ENCODE results near the gene SNX11.

The SNX11 gene

DNA sequence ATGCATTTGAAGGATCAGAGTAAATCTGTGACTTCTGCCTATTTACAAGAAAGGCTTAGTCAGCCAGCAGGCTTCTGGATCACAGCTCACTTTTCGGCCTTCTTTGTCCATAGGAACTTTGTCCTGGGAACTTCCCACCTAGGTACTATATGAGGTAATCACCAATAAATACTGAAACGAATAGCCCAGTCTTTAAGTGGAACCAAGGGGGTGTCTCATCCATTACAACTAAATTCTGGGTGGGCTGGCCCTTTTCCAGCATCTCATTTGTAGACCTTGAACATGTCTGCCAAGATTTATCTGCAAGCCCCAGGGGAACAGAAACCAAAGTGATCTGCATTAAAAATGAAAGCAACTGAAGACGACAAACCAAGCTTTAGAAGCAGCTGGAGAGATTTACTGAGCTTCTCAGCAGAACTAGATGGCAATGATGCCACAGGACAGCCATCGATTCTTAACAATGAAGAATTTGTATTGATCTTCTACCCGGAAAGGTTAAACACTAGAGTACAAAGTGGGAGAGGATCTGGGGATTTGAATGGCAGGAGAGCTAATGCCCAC lies 55.5 kb downstream of the SNX11 start:
- no peak for DNase-seq

GRCh38 chr17:48163809-48164208 lies 56.2 kb downstream of the SNX11 start:
- no peak for DNase-seq

DNA sequence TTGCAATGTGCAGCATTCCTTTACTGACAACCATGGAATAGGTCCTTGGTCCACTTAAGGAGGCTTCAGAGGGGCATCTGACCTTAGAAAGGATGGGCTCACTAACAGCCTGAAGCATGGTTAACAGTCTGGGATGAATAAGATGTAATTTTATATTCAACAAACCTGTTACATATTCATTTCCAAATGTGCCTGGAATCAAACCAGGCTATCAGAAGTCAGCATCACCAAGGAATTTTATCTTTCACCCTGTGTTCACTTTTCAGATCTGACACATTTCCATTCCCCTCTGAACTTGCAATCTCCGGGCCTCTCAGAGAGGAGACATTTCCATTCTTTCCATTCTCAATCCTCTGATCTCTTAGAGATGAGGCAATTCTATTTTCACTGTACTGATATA lies 62.4 kb downstream of the SNX11 start:
- DNase-seq: no peak
